SK-N-SH (cell line): ENCODE results near the gene ETDC. TPM values are rescaled to one million over a fixed set of nuclear protein-coding genes. Genes with fewer than 3 reads are reported as not detected.

ENCODE experiments used
- CTCF ChIA-PET: fragments of 300-600, 350-600 bp; formaldehyde crosslinking; extraction: SDS; loops from one replicate; lab custom pipeline; 2021; lab: Yijun Ruan, JAX
- POLR2A ChIA-PET: fragments of 350-600 bp; sonication (Branson Sonifier 250); formaldehyde crosslinking; extraction: SDS; loops from one replicate; lab custom pipeline; 2020; ENCODE audit warnings: antibody characterized with exemption, inconsistent platforms; lab: Yijun Ruan, JAX
- DNase-seq: peaks from one replicate; pipeline ENCODE4 v3.0.0; 2012
- H2AFZ ChIP-seq: fragments of 200-600 bp; sonication (generic); 2 replicates; pipeline ENCODE4 v1.8.1; 2016; ENCODE audit warnings: antibody characterized with exemption, mild to moderate bottlenecking, low read depth
- H3F3A ChIP-seq: fragments of 200-600 bp; sonication (generic); replicated peaks from 2 replicates; pipeline ENCODE3; 2016; ENCODE audit warnings: antibody characterized with exemption, mild to moderate bottlenecking; ENCODE audit not compliant: insufficient read depth
- H3K27ac ChIP-seq, 2 experiments: fragments of 200-500 bp in 1 of 2; fragments of 200-600 bp in 1 of 2; sonication (Bioruptor generic) in 1 of 2; sonication (generic), shearing (Covaris generic) in 1 of 2; 2 replicates each; pipeline versions ENCODE4 v1.5.1 to v1.6.1; 2014 to 2016; ENCODE audit warnings: low read depth in 2 of 2, inconsistent platforms in 1 of 2, low read length in 1 of 2, mild to moderate bottlenecking in 1 of 2, mixed read lengths in 1 of 2
- H3K27me3 ChIP-seq: fragments of 200-600 bp; sonication (generic), shearing (Covaris generic); 2 replicates; pipeline ENCODE4 v1.6.1; 2016; ENCODE audit warnings: mixed run types; ENCODE audit not compliant: insufficient read depth
- H3K36me3 ChIP-seq, 2 experiments: fragments of 200-500 bp in 1 of 2; fragments of 200-600 bp in 1 of 2; sonication (Bioruptor generic) in 1 of 2; sonication (generic) in 1 of 2; replicated peaks in 1 of 2; 2 replicates each; pipeline versions ENCODE3 to v1.5.1; 2014 to 2016; ENCODE audit warnings: low read length in 1 of 2, mild to moderate bottlenecking in 1 of 2; ENCODE audit not compliant: insufficient read depth in 2 of 2, control insufficient read depth in 1 of 2
- H3K4me1 ChIP-seq, 2 experiments: fragments of 200-500 bp in 1 of 2; fragments of 200-600 bp in 1 of 2; sonication (Bioruptor generic) in 1 of 2; sonication (generic), shearing (Covaris generic) in 1 of 2; 2 replicates each; pipeline versions ENCODE4 v1.5.1 to v1.6.1; 2014 to 2016; ENCODE audit warnings: low read depth in 1 of 2, low read length in 1 of 2, mixed run types in 1 of 2; ENCODE audit not compliant: insufficient read depth in 2 of 2, control insufficient read depth in 1 of 2
- H3K4me2 ChIP-seq: fragments of 200-600 bp; sonication (generic), shearing (Covaris generic); 2 replicates; pipeline ENCODE4 v1.6.1; 2017; ENCODE audit warnings: mixed run types
- H3K4me3 ChIP-seq, 2 experiments: fragments of 200-500 bp in 1 of 2; fragments of 200-600 bp in 1 of 2; sonication (Bioruptor generic) in 1 of 2; sonication (generic), shearing (Covaris generic) in 1 of 2; 2 replicates each; pipeline versions ENCODE4 v1.5.1 to v1.8.1; 2014 to 2016; ENCODE audit warnings: low read depth in 2 of 2, inconsistent platforms in 1 of 2, low read length in 1 of 2, mild to moderate bottlenecking in 1 of 2, mixed read lengths in 1 of 2, moderate library complexity in 1 of 2
- H3K79me2 ChIP-seq: fragments of 200-600 bp; sonication (generic); 2 replicates; pipeline ENCODE4 v1.8.1; 2017; ENCODE audit warnings: mild to moderate bottlenecking; ENCODE audit not compliant: insufficient read depth
- H3K9ac ChIP-seq: fragments of 200-600 bp; sonication (generic); 2 replicates; pipeline ENCODE4 v1.6.1; 2017; ENCODE audit warnings: mixed run types
- H3K9me2 ChIP-seq: fragments of 200-600 bp; sonication (generic); 2 replicates; pipeline ENCODE4 v1.6.1; 2017; ENCODE audit warnings: mixed run types
- H3K9me3 ChIP-seq: fragments of 200-600 bp; sonication (generic); 2 replicates; pipeline ENCODE4 v1.6.1; 2017; ENCODE audit warnings: mixed run types, mild to moderate bottlenecking, moderate library complexity
- H4K20me1 ChIP-seq: fragments of 200-600 bp; sonication (generic); 2 replicates; pipeline ENCODE4 v1.6.1; 2017; ENCODE audit warnings: mild to moderate bottlenecking, mixed run types; ENCODE audit not compliant: insufficient read depth
- CHD2 ChIP-seq: fragments of 150-350 bp; IDR thresholded peaks from 2 replicates; pipeline ENCODE4 v1.6.1; 2018; ENCODE audit warnings: low read length; ENCODE audit not compliant: partially characterized antibody
- EP300 ChIP-seq, 2 experiments: IDR thresholded peaks; 2 replicates each; pipeline versions ENCODE4 v1.4.0 to v1.6.1; 2012; ENCODE audit warnings: borderline replicate concordance in 1 of 2, low read depth in 1 of 2, low read length in 1 of 2
- FOSL2 ChIP-seq: IDR thresholded peaks from 2 replicates; pipeline ENCODE4 v1.4.0; 2012; ENCODE audit warnings: low read depth, mild to moderate bottlenecking, moderate library complexity, borderline replicate concordance
- FOXM1 ChIP-seq: IDR thresholded peaks from 2 replicates; pipeline ENCODE4 v1.4.0; 2012; ENCODE audit warnings: low read depth, mild to moderate bottlenecking
- GABPA ChIP-seq: IDR thresholded peaks from 2 replicates; pipeline ENCODE4 v1.4.0; 2012; ENCODE audit warnings: low read depth, mild to moderate bottlenecking
- GATA2 ChIP-seq: sonication (generic); formaldehyde crosslinking; IDR thresholded peaks from 2 replicates; pipeline ENCODE4 v1.5.0; 2020; ENCODE audit warnings: mild to moderate bottlenecking, missing genetic modification reagents
- IRF3 ChIP-seq: fragments of 150-350 bp; IDR thresholded peaks from 2 replicates; pipeline ENCODE4 v1.6.1; 2016; ENCODE audit warnings: mild to moderate bottlenecking, low read depth, low read length
- MEF2A ChIP-seq: IDR thresholded peaks from 2 replicates; pipeline ENCODE4 v1.4.0; 2012; ENCODE audit warnings: low read depth, borderline replicate concordance
- MXI1 ChIP-seq: IDR thresholded peaks from 2 replicates; pipeline ENCODE4 v1.6.1; 2012; ENCODE audit warnings: mild to moderate bottlenecking, low read depth, low read length, improper control_type of control experiment
- NFIC ChIP-seq: IDR thresholded peaks from 2 replicates; pipeline ENCODE4 v1.4.0; 2012; ENCODE audit warnings: borderline replicate concordance
- RAD21 ChIP-seq: IDR thresholded peaks from 2 replicates; pipeline ENCODE4 v1.6.1; 2012; ENCODE audit warnings: mild to moderate bottlenecking, low read length
- RCOR1 ChIP-seq: fragments of 150-350 bp; IDR thresholded peaks from 2 replicates; pipeline ENCODE4 v1.6.1; 2017; ENCODE audit warnings: antibody characterized with exemption, low read length
- RFX5 ChIP-seq: IDR thresholded peaks from 2 replicates; pipeline ENCODE4 v1.6.1; 2012; ENCODE audit warnings: mild to moderate bottlenecking, improper control_type of control experiment, low read length
- RXRA ChIP-seq: IDR thresholded peaks from 2 replicates; pipeline ENCODE4 v1.4.0; 2012; ENCODE audit warnings: low read depth, mild to moderate bottlenecking, borderline replicate concordance
- SIN3A ChIP-seq: IDR thresholded peaks from 2 replicates; pipeline ENCODE4 v1.6.1; 2012; ENCODE audit warnings: low read depth, mild to moderate bottlenecking, low read length, moderate library complexity, borderline replicate concordance
- USF1 ChIP-seq: IDR thresholded peaks from 2 replicates; pipeline ENCODE4 v1.4.0; 2012; ENCODE audit warnings: low read depth, borderline replicate concordance
- WGBS: methylation state at CpG from one replicate; pipeline ENCODE4 v1.1.6; 2017; ENCODE audit warnings: low lambda C conversion rate; 5-methylcytosine and 5-hydroxymethylcytosine counted together
- polyA plus RNA-seq, 3 experiments: library from polyadenylated mRNA; depleted of rRNA; stranded (reverse); fragments of >200 nt; gene quantifications; 2 replicates each; pipeline ENCODE4 v1.2.3, GENCODE V29; 2012
- TF ChIP-seq, protein P1 (sequence below): fragments of 200-600 bp; sonication (generic); IDR thresholded peaks from 2 replicates; pipeline ENCODE4 v1.6.1; 2017; ENCODE audit warnings: antibody characterized with exemption, mild to moderate bottlenecking, moderate library complexity

Gene ETDC
- polyA plus RNA-seq, 1 of the 3 experiments (the other 2 are of a cell fraction), result not detected

DNA sequence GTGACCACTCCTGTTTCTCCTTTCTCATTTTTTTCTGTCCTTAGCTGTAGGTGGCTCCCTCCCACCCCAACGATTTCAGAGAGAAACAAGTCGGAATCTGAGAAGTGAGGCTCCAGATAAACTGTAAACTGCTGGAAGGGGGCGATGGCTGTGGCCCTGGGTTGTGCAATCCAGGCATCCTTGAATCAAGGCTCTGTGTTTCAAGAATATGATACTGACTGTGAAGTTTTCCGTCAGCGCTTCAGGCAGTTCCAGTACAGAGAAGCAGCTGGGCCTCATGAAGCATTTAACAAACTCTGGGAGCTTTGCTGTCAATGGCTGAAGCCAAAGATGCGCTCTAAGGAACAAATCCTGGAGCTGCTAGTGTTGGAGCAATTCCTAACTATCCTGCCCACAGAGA lies 37.7 kb downstream of the ETDC start:
- Histone ChIP-seq H2AFZ (no peak overlapping the region), H3K4me1 (peaks cover 0 to 15% of the 10 kb centered on the region in 2 experiments; a peak in 1 of 4 replicates), H3K9me2 (no peaks in the 10 kb centered on the region), H3F3A (no peaks in the 10 kb centered on the region), H3K36me3 (peaks cover 0 to 13% of the 10 kb centered on the region in 2 experiments), H3K4me2 (no peak overlapping the region), H3K9ac (no peak overlapping the region), H3K4me3 (no peak overlapping the region), H3K9me3 (no peaks in the 10 kb centered on the region), H3K79me2 (peaks cover 7% of the 10 kb centered on the region; the same call in 1 of the 2 replicates), H4K20me1 (0 out of 2 replicates have a peak, but pooled peaks cover 4% of the 10 kb centered on the region), H3K27me3 (no peaks in the 10 kb centered on the region), H3K27ac (no peak overlapping the region)
- CTCF ChIA-PET, result interaction anchor here (1.2 kb wide), 1 partner anchor 8 kb away, joined by 3 read pairs; no protein-coding TSS in a partner anchor
- 70% methylated on average over 6 of the region's 6 CpGs for whole genome bisulfite sequencing
- no peak for TF ChIP-seq RFX5
- no peak for TF ChIP-seq MXI1
- no peak for TF ChIP-seq GATA2 (CRISPR knock-in tag)
- DNase-seq, result no peak
- POLR2A ChIA-PET, result no interaction called here

- H3K4me1 ChIP-seq, result peaks cover 0 to 12% of the 10 kb centered on the region in 2 experiments; a peak in 1 of 4 replicates
- H3K27ac ChIP-seq, result no peak overlapping the region
- POLR2A ChIA-PET, result no interaction called here
- H3K79me2 ChIP-seq, result peaks cover 2% of the 10 kb centered on the region; the same call in 1 of the 2 replicates
- no peaks in the 10 kb centered on the region for H3K9me3 ChIP-seq
- no peak overlapping the region for H3K4me2 ChIP-seq
- TF ChIP-seq SIN3A (no peak), GABPA (no peak), FOSL2 (no peak), RXRA (no peak), MEF2A (no peak), EP300 (IDR thresholded peaks at IDR 0.05; ENCODE audit: borderline replicate concordance in 1 of 2, low read depth in 1 of 2, low read length in 1 of 2) (no peak)
- H4K20me1 ChIP-seq, result 0 out of 2 replicates have a peak, but pooled peaks cover 2% of the 10 kb centered on the region
- no peak overlapping the region for H3K4me3 ChIP-seq
- no peak overlapping the region for H2AFZ ChIP-seq
- no peaks in the 10 kb centered on the region for H3F3A ChIP-seq
- DNase-seq, result no peak
- no peak overlapping the region for H3K9ac ChIP-seq
- peaks cover 0 to 16% of the 10 kb centered on the region in 2 experiments for H3K36me3 ChIP-seq
- no peaks in the 10 kb centered on the region for H3K9me2 ChIP-seq
- no peaks in the 10 kb centered on the region for H3K27me3 ChIP-seq
- CTCF ChIA-PET, result interaction anchor here (1.2 kb wide), 1 partner anchor 7 kb away, joined by 3 read pairs; no protein-coding TSS in a partner anchor
These were observed 38.2 kb downstream of the ETDC start for GRCh38 chrX:135347381-135348016.

GRCh38 chrX:135354288-135354687 lies 45.0 kb downstream of the ETDC start:
- no peak overlapping the region for H3K4me3 ChIP-seq
- H3K9ac ChIP-seq, result no peak overlapping the region
- H3K9me2 ChIP-seq, result no peaks in the 10 kb centered on the region
- no peak for DNase-seq
- peaks cover 8 to 12% of the 10 kb centered on the region in 2 experiments for H3K36me3 ChIP-seq
- no peaks in the 10 kb centered on the region for H3K27me3 ChIP-seq
- no peaks in the 10 kb centered on the region for H3K9me3 ChIP-seq
- H3K4me1 ChIP-seq, result no peaks in the 10 kb centered on the region
- no peak overlapping the region for H2AFZ ChIP-seq
- POLR2A ChIA-PET, result no interaction called here
- H3K4me2 ChIP-seq, result no peak overlapping the region
- no peaks in the 10 kb centered on the region for H3F3A ChIP-seq
- no peaks in the 10 kb centered on the region for H4K20me1 ChIP-seq
- CTCF ChIA-PET, result interaction anchor here (1.0 kb wide), 1 partner anchor 8 kb away, joined by 3 read pairs; no protein-coding TSS in a partner anchor
- H3K79me2 ChIP-seq, result no peaks in the 10 kb centered on the region
- no peak for TF ChIP-seq USF1
- TF ChIP-seq GATA2 (CRISPR knock-in tag), result no peak
- no peak for TF ChIP-seq RAD21
- no peak for TF ChIP-seq FOXM1
- TF ChIP-seq EP300 (IDR thresholded peaks at IDR 0.05; ENCODE audit: borderline replicate concordance in 1 of 2, low read depth in 1 of 2, low read length in 1 of 2), result no peak
- TF ChIP-seq, protein P1, sequence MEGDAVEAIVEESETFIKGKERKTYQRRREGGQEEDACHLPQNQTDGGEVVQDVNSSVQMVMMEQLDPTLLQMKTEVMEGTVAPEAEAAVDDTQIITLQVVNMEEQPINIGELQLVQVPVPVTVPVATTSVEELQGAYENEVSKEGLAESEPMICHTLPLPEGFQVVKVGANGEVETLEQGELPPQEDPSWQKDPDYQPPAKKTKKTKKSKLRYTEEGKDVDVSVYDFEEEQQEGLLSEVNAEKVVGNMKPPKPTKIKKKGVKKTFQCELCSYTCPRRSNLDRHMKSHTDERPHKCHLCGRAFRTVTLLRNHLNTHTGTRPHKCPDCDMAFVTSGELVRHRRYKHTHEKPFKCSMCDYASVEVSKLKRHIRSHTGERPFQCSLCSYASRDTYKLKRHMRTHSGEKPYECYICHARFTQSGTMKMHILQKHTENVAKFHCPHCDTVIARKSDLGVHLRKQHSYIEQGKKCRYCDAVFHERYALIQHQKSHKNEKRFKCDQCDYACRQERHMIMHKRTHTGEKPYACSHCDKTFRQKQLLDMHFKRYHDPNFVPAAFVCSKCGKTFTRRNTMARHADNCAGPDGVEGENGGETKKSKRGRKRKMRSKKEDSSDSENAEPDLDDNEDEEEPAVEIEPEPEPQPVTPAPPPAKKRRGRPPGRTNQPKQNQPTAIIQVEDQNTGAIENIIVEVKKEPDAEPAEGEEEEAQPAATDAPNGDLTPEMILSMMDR, result no peak
- no peak for TF ChIP-seq IRF3
- TF ChIP-seq RCOR1, result no peak
- TF ChIP-seq NFIC, result no peak
- no peak for TF ChIP-seq CHD2
- no peak overlapping the region for H3K27ac ChIP-seq
